WTC11 (cell line): ENCODE data around the gene FAT2. TPM values are rescaled to one million over a fixed set of nuclear protein-coding genes. Genes with fewer than 3 reads are reported as not detected.

ENCODE experiments used
- ATAC-seq: fragments of 200-7000 bp; cut with Tn5 transposase; 2 replicates; pipeline ENCODE4 v1.10.0; 2021; ENCODE audit warnings: mild to moderate bottlenecking, moderate library complexity
- CTCF ChIA-PET: fragments of 300-600 bp; sonication (Branson Sonifier 250); formaldehyde crosslinking; loops from one replicate; lab custom pipeline; 2021; ENCODE audit warnings: antibody characterized with exemption; lab: Charles Lee
- POLR2A ChIA-PET: fragments of 350-600 bp; sonication (Branson Sonifier 250); formaldehyde crosslinking; loops from one replicate; lab custom pipeline; 2021; ENCODE audit warnings: antibody characterized with exemption; lab: Charles Lee
- DNase-seq: peaks from one replicate; pipeline ENCODE4 v3.0.0; 2021; ENCODE audit warnings: low spot score
- H3K27ac Mint-ChIP-seq: 2 replicates; pipeline ENCODE4 v1.8.0; 2021; ENCODE audit warnings: mixed read lengths
- H3K27me3 Mint-ChIP-seq: 2 replicates; pipeline ENCODE4 v1.8.0; 2021; ENCODE audit warnings: low read depth, mild to moderate bottlenecking, moderate library complexity, mixed read lengths
- H3K36me3 Mint-ChIP-seq: 2 replicates; pipeline ENCODE4 v1.8.0; 2021; ENCODE audit warnings: mixed read lengths
- H3K4me1 Mint-ChIP-seq: 2 replicates; pipeline ENCODE4 v1.8.0; 2022; ENCODE audit warnings: mixed read lengths
- H3K4me3 Mint-ChIP-seq: 2 replicates; pipeline ENCODE4 v1.8.0; 2021; ENCODE audit warnings: mild to moderate bottlenecking, moderate library complexity, mixed read lengths
- H3K9me3 Mint-ChIP-seq: 2 replicates; pipeline ENCODE4 v1.8.0; 2021; ENCODE audit warnings: mixed read lengths
- ARID4B ChIP-seq: sonication (generic); formaldehyde crosslinking; IDR thresholded peaks from 2 replicates; pipeline ENCODE4 v1.8.0; 2023; ENCODE audit warnings: missing genetic modification reagents, mild to moderate bottlenecking, borderline replicate concordance
- ATF1 ChIP-seq: sonication (generic); formaldehyde crosslinking; IDR thresholded peaks from 2 replicates; pipeline ENCODE4 v1.8.1; 2023; ENCODE audit warnings: mild to moderate bottlenecking, moderate library complexity, missing genetic modification reagents
- ATF3 ChIP-seq: sonication (generic); formaldehyde crosslinking; conservative IDR thresholded peaks from 2 replicates; pipeline ENCODE4 v1.8.1; 2022; ENCODE audit warnings: mild to moderate bottlenecking, missing genetic modification reagents
- CDX4 ChIP-seq: fragments of 250-450 bp; sonication (Bioruptor Pico); IDR thresholded peaks from 2 replicates; pipeline ENCODE4 v1.9.0; 2021; ENCODE audit warnings: moderate library complexity, mild to moderate bottlenecking, inconsistent platforms, borderline replicate concordance
- CREM ChIP-seq: sonication (generic); formaldehyde crosslinking; IDR thresholded peaks from 2 replicates; pipeline ENCODE4 v1.8.1; 2022; ENCODE audit warnings: mild to moderate bottlenecking, missing genetic modification reagents, moderate library complexity
- ERG ChIP-seq: fragments of 250-450 bp; sonication (Bioruptor Pico); IDR thresholded peaks from 2 replicates; pipeline ENCODE4 v1.8.0; 2021; ENCODE audit warnings: mild to moderate bottlenecking
- HMGA2 ChIP-seq: fragments of 250-450 bp; sonication (Bioruptor Pico); IDR thresholded peaks from 2 replicates; pipeline ENCODE4 v1.4.0; 2021; ENCODE audit warnings: mild to moderate bottlenecking, moderate library complexity
- KAT7 ChIP-seq: sonication (generic); formaldehyde crosslinking; IDR thresholded peaks from 2 replicates; pipeline ENCODE4 v1.8.1; 2023; ENCODE audit warnings: missing genetic modification reagents, mild to moderate bottlenecking, borderline replicate concordance
- NFYB ChIP-seq: sonication (generic); formaldehyde crosslinking; conservative IDR thresholded peaks from 2 replicates; pipeline ENCODE4 v1.8.0; 2022; ENCODE audit warnings: low read depth, missing genetic modification reagents
- PRDM15 ChIP-seq: sonication (generic); formaldehyde crosslinking; IDR thresholded peaks from 2 replicates; pipeline ENCODE4 v1.8.0; 2022; ENCODE audit warnings: missing genetic modification reagents
- PREB ChIP-seq: sonication (generic); formaldehyde crosslinking; IDR thresholded peaks from 2 replicates; pipeline ENCODE4 v1.8.1; 2022; ENCODE audit warnings: mild to moderate bottlenecking, missing genetic modification reagents, moderate library complexity, borderline replicate concordance
- RORB ChIP-seq: fragments of 250-450 bp; sonication (Bioruptor Pico); IDR thresholded peaks from 2 replicates; pipeline ENCODE4 v1.9.0; 2021; ENCODE audit warnings: mild to moderate bottlenecking
- TCF7 ChIP-seq: sonication (generic); formaldehyde crosslinking; IDR thresholded peaks from 2 replicates; pipeline ENCODE4 v1.8.0; 2022; ENCODE audit warnings: mild to moderate bottlenecking, low read depth, missing genetic modification reagents, moderate library complexity
- TEAD1 ChIP-seq: sonication (generic); formaldehyde crosslinking; IDR thresholded peaks from 2 replicates; pipeline ENCODE4 v1.8.0; 2022; ENCODE audit warnings: mild to moderate bottlenecking, missing genetic modification reagents
- TEAD4 ChIP-seq: sonication (generic); formaldehyde crosslinking; IDR thresholded peaks from 2 replicates; pipeline ENCODE4 v1.8.0; 2022; ENCODE audit warnings: mild to moderate bottlenecking, missing genetic modification reagents
- ZBTB21 ChIP-seq: sonication (generic); formaldehyde crosslinking; IDR thresholded peaks from 2 replicates; pipeline ENCODE4 v1.8.1; 2023; ENCODE audit warnings: mild to moderate bottlenecking, missing genetic modification reagents, borderline replicate concordance
- ZNF138 ChIP-seq: sonication (generic); formaldehyde crosslinking; conservative IDR thresholded peaks from 2 replicates; pipeline ENCODE4 v1.8.1; 2022; ENCODE audit warnings: mild to moderate bottlenecking, moderate library complexity, missing genetic modification reagents
- ZNF219 ChIP-seq: sonication (generic); formaldehyde crosslinking; IDR thresholded peaks from 2 replicates; pipeline ENCODE4 v1.8.0; 2023; ENCODE audit warnings: missing genetic modification reagents, mild to moderate bottlenecking, borderline replicate concordance
- ZNF232 ChIP-seq: sonication (generic); formaldehyde crosslinking; IDR thresholded peaks from 2 replicates; pipeline ENCODE4 v1.8.0; 2022; ENCODE audit warnings: mild to moderate bottlenecking, missing genetic modification reagents
- ZNF416 ChIP-seq: fragments of 250-450 bp; sonication (Bioruptor Pico); IDR thresholded peaks from 2 replicates; pipeline ENCODE4 v1.9.0; 2021; ENCODE audit warnings: mild to moderate bottlenecking, inconsistent platforms
- ZNF423 ChIP-seq: fragments of 250-450 bp; sonication (Bioruptor Pico); IDR thresholded peaks from 2 replicates; pipeline ENCODE4 v2.1.2; 2022; ENCODE audit warnings: mild to moderate bottlenecking, moderate library complexity
- ZNF671 ChIP-seq: fragments of 250-450 bp; sonication (Bioruptor Pico); IDR thresholded peaks from 2 replicates; pipeline ENCODE4 v1.8.0; 2021; ENCODE audit warnings: mild to moderate bottlenecking
- total RNA-seq: library from RNA; stranded (reverse); gene quantifications from 3 replicates; pipeline ENCODE4 v1.2.3, GENCODE V29; 2021
- TF ChIP-seq, protein P1 (sequence below): sonication (generic); formaldehyde crosslinking; IDR thresholded peaks from 2 replicates; pipeline ENCODE4 v1.8.1; 2023; ENCODE audit warnings: mild to moderate bottlenecking, missing genetic modification reagents

FAT2 gene
- total RNA-seq, 1 experiment from 2014 or later = 0.26 TPM

DNA sequence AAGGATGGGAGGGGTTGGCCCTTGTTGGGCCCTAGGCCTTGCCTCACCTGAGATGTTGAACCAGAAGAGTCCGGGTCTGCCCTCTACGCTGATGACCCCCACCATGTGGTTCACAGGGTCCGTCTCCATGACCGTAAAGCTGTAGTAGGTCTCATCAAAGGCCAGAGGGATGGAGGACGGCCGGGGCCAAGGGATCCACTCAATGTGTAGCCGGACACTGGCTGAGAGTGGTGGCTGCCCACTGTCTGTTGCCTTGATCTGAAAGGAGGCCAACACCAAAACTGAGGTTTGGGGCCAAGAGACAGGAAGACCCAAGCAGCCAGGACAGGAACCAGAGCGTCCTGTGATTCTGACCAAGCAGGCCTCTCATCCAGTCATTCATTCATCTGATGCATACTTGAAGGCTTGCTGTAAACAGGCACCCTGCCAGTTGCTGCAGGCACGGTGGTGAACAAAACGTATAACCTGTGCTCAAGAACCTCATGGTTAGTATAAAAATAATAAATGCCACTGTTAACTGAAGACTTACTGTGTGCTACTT, 37.9 kb downstream of the FAT2 start:
- CTCF ChIA-PET = interaction anchor here (2.3 kb wide), 1 partner anchor 99 kb away, joined by 6 read pairs; no protein-coding TSS in a partner anchor
- Mint-ChIP-seq H3K9me3 (no peaks in the 10 kb centered on the region), H3K27ac (no peak overlapping the region), H3K4me3 (no peak overlapping the region), H3K36me3 (no peaks in the 10 kb centered on the region), H3K27me3 (no peaks in the 10 kb centered on the region), H3K4me1 (no peaks in the 10 kb centered on the region)
- ATAC-seq = no peak
- no peak for DNase-seq
- TF ChIP-seq TCF7 (CRISPR knock-in tag) (no peak), KAT7 (no peak), CDX4 (no peak), ATF1 (CRISPR knock-in tag) (no peak)
- POLR2A ChIA-PET = no interaction called here

DNA sequence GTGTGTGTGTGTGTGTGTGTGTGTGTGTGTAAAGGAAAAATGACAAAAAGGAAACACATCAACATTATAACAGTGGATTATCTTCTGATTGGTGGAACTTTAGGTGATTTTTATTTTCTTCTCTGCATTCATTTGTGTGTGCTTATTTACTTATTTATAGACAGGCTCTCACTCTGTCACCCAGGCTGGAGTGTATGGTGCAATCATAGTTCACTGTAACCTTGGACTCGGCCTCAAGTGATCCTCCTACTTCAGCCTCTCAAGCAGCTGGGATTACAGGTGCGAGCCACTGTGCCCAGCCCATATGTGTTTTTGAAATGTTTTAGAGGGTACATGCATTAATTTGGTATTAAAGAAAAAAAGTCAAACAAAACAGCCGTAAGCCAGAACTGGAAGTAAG, 39.1 kb downstream of the FAT2 start:
- TF ChIP-seq ZNF671 (CRISPR knock-in tag) (no peak), PRDM15 (CRISPR knock-in tag) (no peak), ZNF232 (CRISPR knock-in tag) (no peak), PREB (CRISPR knock-in tag) (no peak), ZNF219 (no peak), ATF3 (CRISPR knock-in tag) (no peak), HMGA2 (CRISPR knock-in tag) (no peak), RORB (CRISPR knock-in tag) (no peak), ARID4B (CRISPR knock-in tag) (no peak), ERG (CRISPR knock-in tag) (no peak), ZNF423 (no peak), NFYB (CRISPR knock-in tag) (no peak), ZNF138 (CRISPR knock-in tag) (no peak), ZBTB21 (CRISPR knock-in tag) (no peak), TEAD1 (CRISPR knock-in tag) (no peak), CREM (CRISPR knock-in tag) (no peak), TEAD4 (CRISPR knock-in tag) (no peak), ZNF416 (CRISPR knock-in tag) (no peak)
- TF ChIP-seq, protein P1, sequence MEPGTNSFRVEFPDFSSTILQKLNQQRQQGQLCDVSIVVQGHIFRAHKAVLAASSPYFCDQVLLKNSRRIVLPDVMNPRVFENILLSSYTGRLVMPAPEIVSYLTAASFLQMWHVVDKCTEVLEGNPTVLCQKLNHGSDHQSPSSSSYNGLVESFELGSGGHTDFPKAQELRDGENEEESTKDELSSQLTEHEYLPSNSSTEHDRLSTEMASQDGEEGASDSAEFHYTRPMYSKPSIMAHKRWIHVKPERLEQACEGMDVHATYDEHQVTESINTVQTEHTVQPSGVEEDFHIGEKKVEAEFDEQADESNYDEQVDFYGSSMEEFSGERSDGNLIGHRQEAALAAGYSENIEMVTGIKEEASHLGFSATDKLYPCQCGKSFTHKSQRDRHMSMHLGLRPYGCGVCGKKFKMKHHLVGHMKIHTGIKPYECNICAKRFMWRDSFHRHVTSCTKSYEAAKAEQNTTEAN = no peak
- Mint-ChIP-seq H3K4me1 (0 out of 2 replicates have a peak, but pooled peaks cover 4% of the 10 kb centered on the region), H3K27ac (no peak overlapping the region), H3K9me3 (no peaks in the 10 kb centered on the region), H3K36me3 (no peaks in the 10 kb centered on the region), H3K4me3 (no peak overlapping the region), H3K27me3 (no peaks in the 10 kb centered on the region)
- ChIA-PET CTCF (no interaction called here), POLR2A (no interaction called here)
- ATAC-seq (no peak), DNase-seq (no peak)
